ENCODE measurements around the gene RPS25.

GRCh38 chr11:119027561-119028345 lies 9.6 kb upstream of the RPS25 start:
- TF ChIP-seq EZH2 (IDR thresholded peaks at IDR 0.05; ENCODE audit: borderline replicate concordance, low read length) (no peak), CTCF (IDR thresholded peaks at IDR 0.05; ENCODE audit: low read length) (no peak)

Data from OCI-LY1 (cell line).